HG03097 (cell line): Measurements from ENCODE around the gene KIF1B.

ENCODE experiments used
- ATAC-seq: cut with Tn5 transposase; IDR thresholded peaks from one replicate; pipeline ENCODE4 v1.9.1; 2021; ENCODE audit not compliant: unreplicated experiment, low FRiP score

Gene KIF1B

DNA sequence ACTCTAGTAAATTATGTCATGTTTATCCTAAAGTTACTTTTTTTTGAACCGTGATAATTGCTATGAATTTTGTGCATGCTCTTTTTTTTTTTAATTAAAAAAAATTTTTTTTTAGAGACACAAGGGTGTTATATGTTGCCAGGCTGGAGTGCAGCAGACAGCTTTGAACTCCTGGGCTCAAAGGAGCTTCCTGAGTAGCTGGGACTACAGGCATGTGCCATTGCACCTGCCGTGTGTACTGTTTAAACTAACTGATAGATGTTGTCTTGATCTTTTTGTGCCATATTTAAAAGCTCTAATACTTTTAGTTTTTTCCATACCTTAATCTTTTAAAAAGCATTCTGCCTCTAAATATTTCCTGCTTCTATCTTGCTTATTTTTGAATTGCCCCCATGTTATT, 60.7 kb downstream of the KIF1B start:
- no peak for ATAC-seq

DNA sequence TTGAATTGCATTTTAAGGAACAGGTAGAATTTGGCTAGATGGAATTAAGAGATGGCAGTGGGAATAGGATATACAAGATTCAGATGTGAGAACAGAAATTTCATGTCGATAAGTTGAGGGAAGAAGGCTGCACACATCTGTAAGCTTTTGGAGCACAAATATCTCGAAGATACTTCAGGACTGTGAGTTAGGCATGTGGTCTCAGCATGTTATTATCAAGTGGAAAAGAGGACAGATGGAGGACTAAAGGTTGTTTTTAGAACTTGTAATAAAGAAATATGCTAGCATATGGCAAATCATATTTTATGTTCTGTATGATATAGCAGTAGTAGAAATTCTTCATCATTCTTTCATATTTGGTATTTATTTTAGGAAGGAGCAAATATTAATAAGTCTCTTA, 61.5 kb downstream of the KIF1B start:
- no peak for ATAC-seq

- no peak for ATAC-seq
Observed at GRCh38 chr1:10272274-10272673, 61.9 kb downstream of the KIF1B start.

DNA sequence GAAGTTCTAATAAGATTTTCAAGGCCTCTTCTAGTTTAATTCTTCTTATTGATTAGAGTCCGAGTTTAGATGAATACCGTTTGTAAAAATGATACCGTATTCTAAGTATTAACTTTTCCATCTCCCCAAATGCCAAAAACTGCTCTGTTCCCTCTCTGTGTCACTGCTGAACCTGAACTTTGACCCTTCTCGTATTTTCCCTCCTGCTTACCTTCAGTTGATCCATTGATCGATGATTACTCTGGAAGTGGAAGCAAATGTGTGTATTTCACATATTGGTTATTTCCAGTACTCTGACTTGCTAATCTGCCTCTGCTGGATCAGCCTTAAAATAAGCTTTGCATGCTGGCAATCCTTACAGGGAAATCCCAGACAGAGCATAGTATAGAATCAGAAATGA, 68.5 kb downstream of the KIF1B start:
- ATAC-seq: no peak

GRCh38 chr1:10280439-10281350, 70.3 kb downstream of the KIF1B start:
- ATAC-seq: no peak

DNA sequence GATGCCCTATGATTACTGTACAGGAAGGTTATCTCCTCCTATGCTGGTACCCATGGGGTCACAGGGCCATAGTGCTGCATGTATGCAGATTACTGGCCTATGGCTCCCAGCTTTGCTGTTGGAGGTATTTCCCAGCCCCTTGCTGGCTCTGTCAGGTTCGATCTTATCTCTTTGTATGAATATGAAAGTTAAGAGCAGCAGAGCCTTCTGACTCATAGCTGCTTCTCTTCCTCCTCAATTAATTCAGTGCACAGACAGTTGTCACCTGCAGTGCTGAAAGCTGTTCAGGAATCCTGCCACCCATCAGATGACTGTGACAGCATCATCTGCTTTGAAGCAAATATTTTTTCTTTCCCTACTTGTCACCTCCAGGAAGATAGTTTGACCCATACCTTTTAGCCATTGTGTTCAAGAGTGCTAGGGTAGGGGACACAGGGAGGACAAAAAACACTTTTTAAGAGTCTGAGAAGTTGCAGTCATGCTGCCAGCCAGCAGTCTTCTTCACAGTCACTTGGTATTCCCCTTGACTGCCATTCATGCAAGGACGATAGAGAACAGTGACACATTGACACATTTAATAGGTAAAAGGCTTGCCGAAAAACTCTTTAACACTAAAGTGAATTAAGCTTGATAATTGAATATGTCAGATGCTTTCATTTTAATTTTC, 73.1 kb downstream of the KIF1B start:
- ATAC-seq: no peak

DNA sequence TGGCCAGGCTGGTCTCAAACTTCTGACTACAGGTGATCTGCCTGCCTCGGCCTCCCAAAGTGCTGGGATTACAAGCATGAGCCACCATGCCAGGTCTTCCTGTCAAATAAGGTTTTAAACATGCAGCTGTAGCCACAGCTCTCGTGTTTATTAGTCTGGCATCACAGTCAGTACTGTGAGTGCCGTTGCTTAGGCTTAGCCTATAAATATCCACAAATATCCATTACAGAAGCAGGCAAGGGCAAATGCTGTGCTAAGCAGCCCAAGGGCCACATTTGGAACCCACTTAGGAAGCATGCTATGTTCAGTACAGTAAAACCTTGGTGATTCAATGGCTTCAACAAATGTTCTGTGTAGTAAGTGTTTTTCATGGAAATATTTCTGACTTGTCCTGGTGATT, 75.9 kb downstream of the KIF1B start:
- ATAC-seq: no peak

DNA sequence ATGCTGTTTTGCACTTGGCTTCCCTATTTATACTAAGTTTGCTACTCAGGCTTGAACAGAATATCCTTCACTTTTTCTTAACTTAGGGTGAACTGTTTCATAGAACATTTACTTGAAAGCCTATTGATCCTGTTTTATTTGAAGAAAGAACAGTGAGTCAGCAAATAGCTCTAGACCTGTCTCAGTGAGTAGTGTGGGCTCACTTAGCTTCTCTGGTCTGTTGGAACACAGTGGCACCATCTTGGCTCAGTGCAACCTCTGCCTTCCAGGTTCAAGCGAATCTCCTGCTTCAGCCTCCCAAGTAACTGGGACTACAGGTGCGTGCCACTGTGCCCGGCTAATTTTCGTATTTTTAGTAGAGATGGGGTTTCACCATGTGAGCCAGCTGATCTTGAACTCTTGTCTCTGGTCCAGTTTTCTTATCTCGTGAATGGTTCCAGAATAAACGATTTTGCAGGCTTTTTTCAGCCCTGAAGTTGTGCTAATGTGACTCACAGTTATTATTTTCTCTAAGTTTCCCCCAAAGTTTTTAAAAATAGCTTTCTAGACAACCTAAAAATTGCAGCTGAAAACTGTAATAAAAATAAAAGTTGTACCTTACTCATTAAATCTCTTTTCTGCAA, 76.8 kb downstream of the KIF1B start:
- ATAC-seq: no peak

- ATAC-seq: no peak
Observed at GRCh38 chr1:10288029-10288615, 77.8 kb downstream of the KIF1B start.

- ATAC-seq: no peak
Observed at GRCh38 chr1:10291705-10292104, 81.3 kb downstream of the KIF1B start.

DNA sequence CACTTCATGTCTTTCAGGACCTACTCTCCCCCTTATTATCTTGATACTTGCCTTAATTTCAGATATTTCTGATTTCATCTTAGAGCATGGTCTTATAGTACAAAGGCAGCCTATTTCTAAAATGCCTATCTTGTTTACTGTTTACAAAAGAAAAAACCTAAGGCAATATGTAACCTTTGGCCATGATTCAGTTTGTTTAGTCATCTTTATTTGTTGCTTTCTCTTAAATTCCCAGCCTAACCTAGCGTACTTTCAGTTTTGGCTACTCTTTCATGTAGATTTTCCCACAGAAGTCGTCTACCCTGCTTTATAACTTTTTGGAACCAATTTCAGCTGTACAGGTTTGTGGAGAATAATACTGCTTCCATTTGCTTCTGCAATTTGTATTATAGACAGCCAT, 81.8 kb downstream of the KIF1B start:
- no peak for ATAC-seq

GRCh38 chr1:10295481-10296085, 85.2 kb downstream of the KIF1B start:
- ATAC-seq: no peak

- no peak for ATAC-seq
Observed at GRCh38 chr1:10299151-10299550, 88.8 kb downstream of the KIF1B start.

GRCh38 chr1:10302416-10302815, 92.0 kb downstream of the KIF1B start:
- ATAC-seq: no peak

- ATAC-seq: no peak
Observed at GRCh38 chr1:10304295-10304694, 93.9 kb downstream of the KIF1B start.

DNA sequence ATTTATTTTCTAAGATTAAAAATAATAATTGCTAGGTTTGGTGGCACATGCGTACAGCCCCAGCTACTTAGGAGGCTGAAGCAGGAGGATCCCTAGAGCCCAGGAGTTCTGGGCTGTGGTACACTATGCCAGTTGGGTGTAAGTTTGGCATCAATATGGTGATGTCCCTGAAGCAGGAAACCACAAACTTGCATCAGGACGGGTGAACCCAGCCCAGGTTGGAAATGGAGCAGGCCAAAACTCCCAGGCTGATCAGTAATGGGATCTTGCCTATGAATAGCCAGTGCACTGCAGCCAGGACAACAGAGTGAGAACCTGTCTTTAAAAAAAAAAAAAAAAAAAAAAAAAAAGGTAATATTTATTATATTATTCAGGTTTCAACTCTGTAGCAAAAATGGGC, 96.1 kb downstream of the KIF1B start:
- ATAC-seq: no peak

GRCh38 chr1:10308001-10308400, 97.6 kb downstream of the KIF1B start:
- no peak for ATAC-seq

DNA sequence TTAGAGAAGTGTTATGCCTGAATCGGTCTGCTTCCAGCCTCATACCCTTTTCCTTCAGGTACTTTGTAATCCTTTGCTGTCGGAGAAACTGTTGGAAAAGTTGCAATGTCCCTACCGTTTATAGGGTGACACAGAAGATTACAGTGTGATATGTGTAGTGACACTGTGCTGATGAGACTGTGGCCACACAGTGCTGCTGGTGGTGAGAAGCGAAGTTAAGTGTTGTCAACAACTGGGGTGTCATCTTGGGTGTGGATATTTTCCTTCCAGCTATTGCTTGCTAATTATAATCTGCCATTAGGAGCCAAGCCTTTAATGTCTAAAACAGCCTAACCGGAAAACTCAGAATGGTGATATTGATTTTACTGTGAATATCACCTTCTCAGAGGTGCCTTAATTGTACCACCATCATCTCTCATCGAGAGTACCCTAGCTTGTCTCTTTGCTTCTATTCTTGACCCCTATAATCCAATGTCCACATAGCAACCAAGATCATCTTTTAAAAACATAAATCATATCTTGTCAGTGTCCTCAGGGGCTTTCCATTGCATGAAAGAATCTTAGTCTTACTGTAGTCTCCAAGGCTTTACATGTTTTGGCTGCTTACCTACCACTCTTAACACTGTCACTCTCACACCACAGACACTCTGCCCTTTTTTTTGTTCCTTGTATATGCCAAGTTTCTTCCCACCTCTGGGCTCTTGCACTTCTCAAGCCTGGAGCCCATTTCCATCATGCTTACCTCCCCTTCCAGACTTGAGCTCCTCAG, 99.1 kb downstream of the KIF1B start:
- ATAC-seq: no peak

- ATAC-seq: no peak
Observed at GRCh38 chr1:10316752-10317151, 106.4 kb downstream of the KIF1B start.

GRCh38 chr1:10319750-10320149, 109.4 kb downstream of the KIF1B start:
- no peak for ATAC-seq
